Lower lobe of right lung (tissue), 2 donors: ENCODE results near the gene TMEM269. TPM values are rescaled to one million over a fixed set of nuclear protein-coding genes. Genes with fewer than 3 reads are reported as not detected.

Source experiments
- ATAC-seq, 2 donors: fragments of 200-7000 bp; cut with Tn5 transposase; one replicate each; pipeline ENCODE4 v1.9.1; 2020 to 2022; ENCODE audit warnings: mild to moderate bottlenecking in 2 of 2, moderate library complexity in 2 of 2
- DNase-seq: peaks from one replicate; pipeline ENCODE4 v3.0.0-alpha.2; 2020
- H3K27ac ChIP-seq: fragments of 200-600 bp; one replicate; pipeline ENCODE4 v1.8.0; 2022
- H3K27me3 ChIP-seq: fragments of 200-600 bp; one replicate; pipeline ENCODE4 v1.8.0; 2022; ENCODE audit warnings: low read depth
- H3K36me3 ChIP-seq: fragments of 200-600 bp; one replicate; pipeline ENCODE4 v1.8.0; 2022; ENCODE audit warnings: mild to moderate bottlenecking
- H3K4me1 ChIP-seq: fragments of 200-600 bp; one replicate; pipeline ENCODE4 v1.8.0; 2022
- H3K4me3 ChIP-seq: fragments of 200-600 bp; one replicate; pipeline ENCODE4 v1.8.0; 2022; ENCODE audit warnings: mild to moderate bottlenecking
- H3K9me3 ChIP-seq: fragments of 200-600 bp; one replicate; pipeline ENCODE4 v1.8.0; 2022
- intact Hi-C: fragments of 100-400 bp; cut with DNase I; formaldehyde crosslinking; loops from one replicate; pipeline ENCODE4 v1.11.0; 2022
- total RNA-seq: library from RNA; stranded (reverse); fragmentation: NEBNext Ultra II Directional; extraction: Animal tissue kit (Norgen Biotek cat#: 25700); gene quantifications from one replicate; pipeline ENCODE4 v1.2.1, GENCODE V29; 2021
- TF ChIP-seq, protein P1 (sequence below): fragments of 200-600 bp; IDR thresholded peaks from one replicate; pipeline ENCODE4 v1.8.0; 2022; ENCODE audit warnings: antibody characterized with exemption, mild to moderate bottlenecking
- donor health status: DM: no; HTN: yes; CAD: no; lungs with severe emphysema.

Gene TMEM269
- total RNA-seq, 1 donor from 2014 or later: not detected

DNA sequence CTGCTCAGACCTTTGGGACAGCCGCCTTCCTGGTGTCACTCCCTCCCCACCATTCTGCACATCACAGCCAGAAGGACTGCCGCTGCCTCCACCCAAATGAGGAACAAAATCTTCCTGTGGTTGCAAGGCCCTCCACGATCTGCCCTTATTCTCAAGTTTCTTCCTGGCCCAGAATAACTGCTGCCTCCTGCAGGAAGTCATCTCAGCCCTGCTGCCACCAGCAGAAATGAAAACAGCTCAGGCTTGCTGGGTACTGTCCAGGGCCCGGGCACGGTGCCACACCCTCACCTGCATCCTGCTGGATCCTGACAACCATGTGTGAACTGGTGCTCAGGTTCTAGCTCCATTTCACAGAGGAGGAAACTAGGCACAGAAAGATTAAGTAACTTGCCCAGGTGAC lies 47.5 kb upstream of the TMEM269 start:
- H3K4me3 ChIP-seq: no peak overlapping the region
- no peak overlapping the region for H3K27ac ChIP-seq
- no peaks in the 10 kb centered on the region for H3K36me3 ChIP-seq
- DNase-seq: no peak
- TF ChIP-seq, protein P1, sequence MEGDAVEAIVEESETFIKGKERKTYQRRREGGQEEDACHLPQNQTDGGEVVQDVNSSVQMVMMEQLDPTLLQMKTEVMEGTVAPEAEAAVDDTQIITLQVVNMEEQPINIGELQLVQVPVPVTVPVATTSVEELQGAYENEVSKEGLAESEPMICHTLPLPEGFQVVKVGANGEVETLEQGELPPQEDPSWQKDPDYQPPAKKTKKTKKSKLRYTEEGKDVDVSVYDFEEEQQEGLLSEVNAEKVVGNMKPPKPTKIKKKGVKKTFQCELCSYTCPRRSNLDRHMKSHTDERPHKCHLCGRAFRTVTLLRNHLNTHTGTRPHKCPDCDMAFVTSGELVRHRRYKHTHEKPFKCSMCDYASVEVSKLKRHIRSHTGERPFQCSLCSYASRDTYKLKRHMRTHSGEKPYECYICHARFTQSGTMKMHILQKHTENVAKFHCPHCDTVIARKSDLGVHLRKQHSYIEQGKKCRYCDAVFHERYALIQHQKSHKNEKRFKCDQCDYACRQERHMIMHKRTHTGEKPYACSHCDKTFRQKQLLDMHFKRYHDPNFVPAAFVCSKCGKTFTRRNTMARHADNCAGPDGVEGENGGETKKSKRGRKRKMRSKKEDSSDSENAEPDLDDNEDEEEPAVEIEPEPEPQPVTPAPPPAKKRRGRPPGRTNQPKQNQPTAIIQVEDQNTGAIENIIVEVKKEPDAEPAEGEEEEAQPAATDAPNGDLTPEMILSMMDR: peak; percentile 9
- intact Hi-C loops: no loop called here
- ATAC-seq: peak; percentile 20 to 36
- H3K27me3 ChIP-seq: no peaks in the 10 kb centered on the region
- no peaks in the 10 kb centered on the region for H3K4me1 ChIP-seq
- no peaks in the 10 kb centered on the region for H3K9me3 ChIP-seq

DNA sequence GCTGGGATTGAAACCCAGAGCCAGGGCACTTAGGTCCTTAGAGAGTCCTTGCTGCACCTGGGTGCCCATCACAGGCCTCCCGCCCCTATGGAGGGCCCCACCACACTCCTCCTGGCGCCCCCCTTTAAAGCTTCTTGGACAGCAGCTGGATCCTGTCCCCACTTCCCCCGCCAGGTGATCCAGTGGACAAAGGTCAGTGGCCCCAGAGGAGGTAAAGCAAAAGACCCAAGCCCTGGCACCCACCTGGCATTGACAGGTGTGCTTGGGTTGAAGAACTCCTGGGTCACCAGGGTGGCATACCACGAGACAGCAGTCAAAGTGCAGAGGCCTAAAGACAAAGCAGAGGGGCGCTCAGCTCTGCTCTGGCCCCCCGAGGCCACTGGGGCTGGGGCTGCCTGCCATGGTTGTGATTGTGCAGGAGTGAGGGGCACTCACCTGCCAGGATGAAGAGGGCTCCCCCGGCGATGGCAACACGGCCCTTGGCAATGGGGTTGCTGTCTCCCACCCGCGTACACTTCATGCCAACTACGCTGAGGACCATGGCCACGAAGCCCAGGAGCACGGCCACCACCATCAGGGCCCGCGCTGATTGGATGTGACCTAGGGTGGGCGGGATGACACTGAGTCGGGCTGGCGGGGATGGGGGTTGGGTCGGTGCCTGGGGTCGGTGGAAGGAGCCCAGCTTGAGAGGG lies 46.7 kb upstream of the TMEM269 start:
- H3K4me3 ChIP-seq: no peak overlapping the region
- TF ChIP-seq, protein P1: no peak
- H3K27me3 ChIP-seq: no peaks in the 10 kb centered on the region
- H3K9me3 ChIP-seq: no peaks in the 10 kb centered on the region
- intact Hi-C loops: no loop called here
- ATAC-seq (no peak), DNase-seq (no peak)
- no peak overlapping the region for H3K27ac ChIP-seq
- H3K4me1 ChIP-seq: no peaks in the 10 kb centered on the region
- H3K36me3 ChIP-seq: no peaks in the 10 kb centered on the region

DNA sequence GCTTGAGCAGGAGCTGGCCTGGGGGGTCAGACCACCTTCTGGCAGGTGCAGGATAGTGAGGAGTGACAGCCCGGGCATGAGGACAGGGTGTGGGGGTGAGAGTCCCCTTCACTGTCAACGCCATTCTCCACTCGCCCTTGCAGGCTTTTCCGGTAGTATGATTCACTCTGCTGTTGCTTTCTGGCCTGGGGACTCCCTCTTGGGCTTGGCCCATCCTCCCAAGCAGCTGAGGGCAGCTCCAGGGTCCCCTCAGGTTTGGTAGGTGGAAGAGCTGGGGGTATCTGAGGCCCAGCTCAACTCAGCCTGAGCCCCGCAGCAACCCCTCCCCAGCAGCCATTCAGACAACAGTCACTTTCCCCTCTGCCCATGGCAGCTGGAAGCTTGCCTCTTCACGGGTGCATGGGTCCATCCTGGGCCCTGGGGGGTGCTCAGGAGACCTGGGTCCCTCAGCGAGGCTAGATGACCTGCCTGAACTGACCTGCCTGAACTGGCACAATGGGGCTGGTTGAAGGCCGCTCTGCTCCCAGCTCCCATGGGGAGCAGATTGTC lies 46.0 kb upstream of the TMEM269 start:
- Histone ChIP-seq H3K27ac (no peak overlapping the region), H3K9me3 (no peaks in the 10 kb centered on the region), H3K4me1 (no peaks in the 10 kb centered on the region), H3K27me3 (no peaks in the 10 kb centered on the region), H3K36me3 (no peaks in the 10 kb centered on the region), H3K4me3 (no peak overlapping the region)
- no peak for ATAC-seq
- TF ChIP-seq, protein P1: no peak
- intact Hi-C loops: no loop called here
- DNase-seq: no peak

DNA sequence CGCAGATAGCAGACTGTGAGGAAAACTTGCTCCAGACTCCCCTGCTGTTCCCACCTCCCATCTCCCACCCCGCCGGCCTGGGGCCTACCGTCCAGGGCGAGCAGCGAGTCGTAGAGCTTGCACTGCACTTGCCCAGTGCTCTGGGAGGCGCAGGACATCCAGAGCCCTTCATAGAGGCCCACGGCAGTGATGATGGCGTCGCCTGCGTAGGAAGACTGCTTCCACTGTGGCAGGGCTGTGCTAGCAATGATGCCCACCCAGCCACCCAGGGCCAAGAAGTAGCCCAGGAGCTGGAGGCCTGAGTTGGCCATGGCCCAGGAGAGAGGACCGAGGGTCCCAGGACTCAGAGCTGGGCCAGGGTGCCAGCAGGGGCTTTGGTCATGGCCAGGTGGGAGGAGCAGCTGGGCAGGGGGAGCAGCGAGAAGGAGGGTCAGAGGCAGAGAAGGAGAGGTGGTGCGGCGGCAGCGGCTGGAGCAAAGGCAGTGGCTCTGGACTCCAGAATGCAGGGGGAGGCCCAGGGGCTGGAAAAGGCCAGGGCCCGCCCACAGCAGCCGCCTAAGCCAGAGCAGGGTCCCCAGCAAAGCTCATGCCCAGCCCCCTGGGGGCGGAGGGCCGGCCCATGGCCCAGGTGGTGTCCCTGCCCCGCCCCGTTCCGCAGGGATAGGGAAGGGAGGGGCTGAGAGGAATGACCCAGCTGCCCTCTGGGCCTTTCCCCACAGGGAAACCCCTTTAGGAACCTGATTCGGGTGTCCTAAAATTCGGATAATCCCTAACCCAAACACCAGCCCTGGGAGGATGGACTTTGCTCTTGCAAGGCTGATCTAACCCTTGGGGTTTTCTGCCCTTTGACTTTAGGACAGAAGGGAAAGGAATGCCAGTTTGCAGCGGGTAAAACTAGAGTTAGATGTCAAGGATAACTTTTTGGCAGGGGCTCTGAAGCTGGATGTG lies 44.8 kb upstream of the TMEM269 start, which contains the start of gene CLDN19:
CLDN19 (minus strand) TSS at position 484 of the 948 bp plus-strand sequence; CDS start at position 311, 173 bp downstream.
- ATAC-seq: no peak
- H3K4me1 ChIP-seq: no peaks in the 10 kb centered on the region
- H3K36me3 ChIP-seq: no peaks in the 10 kb centered on the region
- H3K27ac ChIP-seq: no peak within 1 kb of the TSS
- no peak for DNase-seq
- H3K9me3 ChIP-seq: no peaks in the 10 kb centered on the region
- intact Hi-C loops: no loop called here
- H3K4me3 ChIP-seq: no peak within 1 kb of the TSS
- no peaks in the 10 kb centered on the region for H3K27me3 ChIP-seq
- TF ChIP-seq, protein P1: no peak

DNA sequence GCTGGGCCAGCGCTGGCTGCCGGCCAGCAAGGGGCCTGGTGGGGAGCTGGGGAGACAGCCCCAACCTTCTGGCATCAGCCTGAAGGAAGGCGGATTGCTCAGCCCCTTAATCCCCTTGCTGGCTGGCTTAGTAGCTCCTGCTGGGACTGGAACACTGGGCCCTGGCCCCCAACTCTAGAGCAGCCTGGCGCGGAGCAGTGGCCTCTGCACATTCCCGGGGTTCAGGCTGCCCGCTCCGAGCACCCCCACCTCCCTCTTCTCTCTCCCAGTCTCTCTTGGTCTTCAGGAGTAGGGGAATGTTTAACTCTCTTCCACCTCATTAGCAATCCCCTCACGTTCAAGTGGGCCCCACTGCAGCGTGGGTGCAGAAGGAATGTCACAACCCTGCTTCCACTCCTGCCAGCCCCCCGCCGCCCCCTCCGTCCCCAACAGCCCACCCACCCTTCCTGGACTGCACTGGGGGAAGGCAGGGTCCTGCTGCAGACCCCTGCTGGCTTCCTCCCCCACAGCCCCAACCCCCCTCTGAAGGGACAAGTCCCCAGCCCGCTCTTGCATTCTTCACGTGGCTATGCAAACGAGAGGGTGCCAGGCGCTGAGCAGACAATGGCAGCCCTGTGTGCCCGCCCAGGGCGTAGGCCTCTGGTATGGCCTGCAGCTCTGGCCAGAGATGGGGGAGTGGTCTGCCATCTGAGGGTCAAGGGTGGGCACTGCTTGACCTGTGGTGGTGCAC lies 43.8 kb upstream of the TMEM269 start:
- ATAC-seq (no peak), DNase-seq (no peak)
- H3K4me1 ChIP-seq: no peaks in the 10 kb centered on the region
- intact Hi-C loops: no loop called here
- TF ChIP-seq, protein P1: no peak
- no peak overlapping the region for H3K4me3 ChIP-seq
- H3K27me3 ChIP-seq: no peaks in the 10 kb centered on the region
- peaks cover 4% of the 10 kb centered on the region for H3K36me3 ChIP-seq
- no peaks in the 10 kb centered on the region for H3K9me3 ChIP-seq
- no peak overlapping the region for H3K27ac ChIP-seq
